ENCODE data around the gene GFAP. TPM values are rescaled to one million over a fixed set of nuclear protein-coding genes. Genes with fewer than 3 reads are reported as not detected.

GFAP gene
- total RNA-seq, 1 donor from 2014 or later: not detected

DNA sequence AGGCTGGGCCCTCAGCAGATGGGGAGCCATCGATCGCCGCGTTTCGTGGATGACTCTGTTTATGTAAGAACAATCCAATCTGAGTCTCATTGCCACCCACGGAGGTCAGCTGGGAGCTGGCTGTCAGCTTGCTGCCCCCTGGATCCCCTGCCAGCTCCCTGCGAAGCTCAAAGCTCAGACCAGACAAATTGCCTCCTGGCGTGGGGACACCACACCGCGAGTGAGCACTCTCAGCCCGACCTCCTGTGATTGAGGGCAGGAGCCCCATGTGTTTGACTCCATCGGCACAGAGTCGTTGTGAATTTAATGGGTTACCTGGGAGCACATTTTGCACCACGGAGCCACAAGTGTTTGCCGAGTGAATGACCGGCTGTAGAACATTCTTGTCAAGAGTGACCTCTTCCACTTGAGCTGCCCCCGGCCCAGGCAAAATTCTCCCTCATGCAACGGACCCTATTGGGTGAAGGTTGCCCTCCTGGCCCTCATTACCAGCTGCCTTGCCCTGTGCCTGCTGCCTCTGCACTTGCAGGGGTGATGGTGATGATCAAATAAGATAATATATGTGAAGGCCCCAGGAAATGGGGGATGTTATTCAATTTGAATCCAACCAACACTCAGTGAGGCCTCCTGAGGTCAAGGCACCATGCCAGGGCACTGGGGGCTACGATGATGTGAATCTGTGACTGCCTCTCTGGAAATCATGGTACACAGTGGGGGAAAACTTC is 7.6 kb upstream of the GFAP start:
- DNase-seq: no peak
- H3K9me3 Mint-ChIP-seq (ENCODE audit: unreplicated experiment): peaks cover 4% of the 10 kb centered on the region
- H3K4me1 Mint-ChIP-seq (ENCODE audit: low read depth, unreplicated experiment): peaks cover 5% of the 10 kb centered on the region
- peaks cover 1% of the 10 kb centered on the region for H3K27me3 Mint-ChIP-seq (ENCODE audit: unreplicated experiment)
- no peak overlapping the region for H3K27ac Mint-ChIP-seq (ENCODE audit: unreplicated experiment)
- H3K36me3 Mint-ChIP-seq (ENCODE audit: unreplicated experiment): no peaks in the 10 kb centered on the region
- TF ChIP-seq, protein P1, sequence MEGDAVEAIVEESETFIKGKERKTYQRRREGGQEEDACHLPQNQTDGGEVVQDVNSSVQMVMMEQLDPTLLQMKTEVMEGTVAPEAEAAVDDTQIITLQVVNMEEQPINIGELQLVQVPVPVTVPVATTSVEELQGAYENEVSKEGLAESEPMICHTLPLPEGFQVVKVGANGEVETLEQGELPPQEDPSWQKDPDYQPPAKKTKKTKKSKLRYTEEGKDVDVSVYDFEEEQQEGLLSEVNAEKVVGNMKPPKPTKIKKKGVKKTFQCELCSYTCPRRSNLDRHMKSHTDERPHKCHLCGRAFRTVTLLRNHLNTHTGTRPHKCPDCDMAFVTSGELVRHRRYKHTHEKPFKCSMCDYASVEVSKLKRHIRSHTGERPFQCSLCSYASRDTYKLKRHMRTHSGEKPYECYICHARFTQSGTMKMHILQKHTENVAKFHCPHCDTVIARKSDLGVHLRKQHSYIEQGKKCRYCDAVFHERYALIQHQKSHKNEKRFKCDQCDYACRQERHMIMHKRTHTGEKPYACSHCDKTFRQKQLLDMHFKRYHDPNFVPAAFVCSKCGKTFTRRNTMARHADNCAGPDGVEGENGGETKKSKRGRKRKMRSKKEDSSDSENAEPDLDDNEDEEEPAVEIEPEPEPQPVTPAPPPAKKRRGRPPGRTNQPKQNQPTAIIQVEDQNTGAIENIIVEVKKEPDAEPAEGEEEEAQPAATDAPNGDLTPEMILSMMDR (IDR thresholded peaks at IDR 0.05; ENCODE audit: partially characterized antibody, unreplicated experiment): no peak
- no peak overlapping the region for H3K4me3 Mint-ChIP-seq (ENCODE audit: unreplicated experiment)

DNA sequence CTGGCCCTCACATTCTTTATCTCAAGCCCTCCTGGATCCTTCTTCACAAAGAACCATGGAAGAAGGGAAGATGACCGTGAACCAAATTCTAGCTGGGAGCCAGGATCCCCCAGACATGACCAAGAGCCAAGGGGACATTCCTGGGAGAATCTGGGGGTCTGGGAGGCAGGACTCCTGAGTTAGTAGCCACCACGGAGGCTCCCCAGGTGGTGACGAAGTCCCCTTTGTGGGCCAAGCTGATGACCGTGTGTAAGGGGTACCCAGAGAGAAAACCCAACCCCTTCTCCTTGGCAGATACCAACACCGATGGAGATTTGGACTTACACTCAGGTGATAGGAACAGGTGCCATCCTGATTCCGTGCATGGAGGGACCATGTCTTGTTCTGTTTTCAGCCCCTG is 6.8 kb upstream of the GFAP start:
- H3K9me3 Mint-ChIP-seq (ENCODE audit: unreplicated experiment): peaks cover 4% of the 10 kb centered on the region
- H3K27ac Mint-ChIP-seq (ENCODE audit: unreplicated experiment): no peak overlapping the region
- TF ChIP-seq, protein P1 (IDR thresholded peaks at IDR 0.05; ENCODE audit: partially characterized antibody, unreplicated experiment): no peak
- no peak for DNase-seq
- peaks cover 5% of the 10 kb centered on the region for H3K4me1 Mint-ChIP-seq (ENCODE audit: low read depth, unreplicated experiment)
- H3K36me3 Mint-ChIP-seq (ENCODE audit: unreplicated experiment): no peaks in the 10 kb centered on the region
- peaks cover 1% of the 10 kb centered on the region for H3K27me3 Mint-ChIP-seq (ENCODE audit: unreplicated experiment)
- H3K4me3 Mint-ChIP-seq (ENCODE audit: unreplicated experiment): no peak overlapping the region

DNA sequence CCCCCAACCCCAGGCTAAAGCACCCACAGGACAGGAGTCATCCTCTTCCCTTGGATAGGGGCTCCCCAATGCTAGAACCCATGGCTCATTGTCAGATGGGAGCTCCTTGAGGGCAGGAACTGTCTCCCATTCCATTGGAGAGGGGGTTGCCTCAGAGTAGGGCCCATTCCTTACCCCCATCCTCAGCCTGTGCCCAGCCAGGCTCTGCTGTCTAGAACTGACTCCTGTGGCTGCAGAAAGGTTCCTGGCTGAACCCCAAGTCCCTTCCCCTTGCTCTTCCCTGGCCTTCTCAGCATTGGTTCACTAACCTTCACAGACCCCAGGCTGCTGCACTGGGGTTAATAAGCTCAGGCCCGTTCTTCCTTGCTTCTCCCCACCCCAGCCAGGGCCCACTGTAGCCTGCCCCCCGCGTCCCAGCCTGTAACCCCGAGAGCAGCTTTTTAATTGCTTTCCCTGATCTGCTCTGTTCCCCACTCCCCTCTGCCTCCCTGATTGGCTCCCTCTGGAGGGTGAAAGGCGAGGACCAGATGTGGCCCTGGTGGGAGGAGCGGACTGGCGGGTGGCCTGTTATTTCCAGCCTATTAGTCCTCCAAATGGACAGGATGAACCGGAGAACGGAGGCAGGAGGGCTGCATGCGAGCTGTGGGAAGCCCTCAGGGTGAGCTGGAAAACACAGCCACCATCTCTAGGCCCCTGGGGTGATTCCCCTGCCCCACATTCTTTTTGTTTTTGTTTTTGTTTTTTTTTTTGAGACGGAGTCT is 6.0 kb upstream of the GFAP start:
- peaks cover 4% of the 10 kb centered on the region for H3K9me3 Mint-ChIP-seq (ENCODE audit: unreplicated experiment)
- H3K27me3 Mint-ChIP-seq (ENCODE audit: unreplicated experiment): peaks cover 1% of the 10 kb centered on the region
- H3K4me3 Mint-ChIP-seq (ENCODE audit: unreplicated experiment): no peak overlapping the region
- peak; percentile 48 for DNase-seq
- TF ChIP-seq, protein P1 (IDR thresholded peaks at IDR 0.05; ENCODE audit: partially characterized antibody, unreplicated experiment): no peak
- H3K4me1 Mint-ChIP-seq (ENCODE audit: low read depth, unreplicated experiment): peaks cover 5% of the 10 kb centered on the region
- H3K27ac Mint-ChIP-seq (ENCODE audit: unreplicated experiment): no peak overlapping the region
- no peaks in the 10 kb centered on the region for H3K36me3 Mint-ChIP-seq (ENCODE audit: unreplicated experiment)

DNA sequence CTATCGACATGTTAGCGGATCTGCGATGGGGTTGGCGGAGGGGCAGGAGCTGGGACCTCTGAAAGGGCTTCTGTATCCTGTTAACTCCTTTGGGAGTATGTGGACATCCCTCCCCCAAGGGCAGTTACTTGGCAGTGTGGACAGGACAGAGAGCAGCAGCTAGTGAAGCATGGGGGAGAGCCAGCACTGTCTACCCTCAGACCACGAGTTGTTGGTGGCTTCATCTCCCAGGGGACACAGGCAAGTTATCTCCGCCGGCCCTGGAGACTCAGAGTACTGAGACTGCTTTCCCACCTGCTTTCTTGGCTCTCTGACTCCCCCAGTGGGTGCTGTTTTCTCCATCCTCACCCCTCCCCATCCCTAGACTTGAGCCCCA is 5.3 kb upstream of the GFAP start:
- Mint-ChIP-seq H3K27me3 (ENCODE audit: unreplicated experiment) (no peaks in the 10 kb centered on the region), H3K4me1 (ENCODE audit: low read depth, unreplicated experiment) (peaks cover 5% of the 10 kb centered on the region), H3K36me3 (ENCODE audit: unreplicated experiment) (no peaks in the 10 kb centered on the region), H3K4me3 (ENCODE audit: unreplicated experiment) (no peak overlapping the region), H3K27ac (ENCODE audit: unreplicated experiment) (no peak overlapping the region), H3K9me3 (ENCODE audit: unreplicated experiment) (peaks cover 3% of the 10 kb centered on the region)
- TF ChIP-seq, protein P1 (IDR thresholded peaks at IDR 0.05; ENCODE audit: partially characterized antibody, unreplicated experiment): no peak
- DNase-seq: no peak
